SK-N-MC (cell line): Measurements from ENCODE around the gene RIPK3.

ENCODE experiments used
- EZH2 ChIP-seq: fragments of 200-600 bp; sonication (generic); IDR thresholded peaks from one replicate; pipeline ENCODE4 v1.6.1; 2017; ENCODE audit warnings: antibody characterized with exemption
- FOXP2 ChIP-seq: optimal IDR thresholded peaks from 2 replicates; pipeline ENCODE3; 2011; ENCODE audit warnings: mild to moderate bottlenecking, moderate library complexity; ENCODE audit not compliant: insufficient read depth; ENCODE audit errors: extremely low read length, control extremely low read depth
- POLR2AphosphoS5 ChIP-seq: IDR thresholded peaks from 2 replicates; pipeline ENCODE4 v1.6.1; 2012; ENCODE audit warnings: mild to moderate bottlenecking, low read depth, low read length, borderline replicate concordance

DNA sequence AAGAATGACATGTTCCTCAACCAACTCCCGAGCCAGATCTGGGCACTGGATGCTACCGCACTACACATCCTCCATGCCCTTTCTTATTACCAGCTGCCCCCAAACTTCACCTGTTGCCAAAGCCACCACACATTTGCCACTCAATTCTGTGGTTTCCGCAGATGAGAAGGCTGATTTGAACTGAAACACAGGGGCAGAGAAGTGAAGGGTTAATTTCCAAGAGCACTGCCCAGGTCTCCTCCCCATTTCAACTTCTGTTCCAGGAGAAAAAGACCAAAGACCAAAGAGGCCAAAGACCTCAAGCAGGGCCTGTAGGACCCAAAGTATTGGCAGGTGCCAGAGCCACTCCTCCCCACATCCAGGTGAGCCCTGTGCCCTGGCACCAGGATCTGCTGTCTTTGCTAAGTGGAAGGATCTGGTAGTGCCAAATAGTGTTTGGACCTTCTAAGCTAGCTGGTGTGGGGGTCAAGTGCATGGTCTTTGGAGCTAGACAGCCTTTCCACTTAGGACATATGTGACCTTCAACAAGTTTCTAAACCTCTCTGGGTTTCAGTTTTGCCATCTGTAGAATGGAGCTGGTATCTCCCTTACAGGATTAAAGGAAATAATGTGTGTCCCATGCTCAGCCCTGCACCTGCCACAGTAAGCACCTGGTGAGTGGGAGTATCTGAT lies 48.2 kb downstream of the RIPK3 start:
- TF ChIP-seq FOXP2 (no peak), EZH2 (no peak), POLR2AphosphoS5 (no peak)
